SK-N-SH (cell line): ENCODE data around the gene WNT2. TPM values are rescaled to one million over a fixed set of nuclear protein-coding genes. Genes with fewer than 3 reads are reported as not detected.
"Not testable (repeated sequence)": the region's sequence is repeated elsewhere in the genome, so short reads cannot be mapped to it uniquely, and the experiment has no call there.

Experiments
- CTCF ChIA-PET: fragments of 300-600, 350-600 bp; formaldehyde crosslinking; extraction: SDS; loops from one replicate; lab custom pipeline; 2021; lab: Yijun Ruan, JAX
- POLR2A ChIA-PET: fragments of 350-600 bp; sonication (Branson Sonifier 250); formaldehyde crosslinking; extraction: SDS; loops from one replicate; lab custom pipeline; 2020; ENCODE audit warnings: antibody characterized with exemption, inconsistent platforms; lab: Yijun Ruan, JAX
- DNase-seq: peaks from one replicate; pipeline ENCODE4 v3.0.0; 2012
- H2AFZ ChIP-seq: fragments of 200-600 bp; sonication (generic); 2 replicates; pipeline ENCODE4 v1.8.1; 2016; ENCODE audit warnings: antibody characterized with exemption, mild to moderate bottlenecking, low read depth
- H3F3A ChIP-seq: fragments of 200-600 bp; sonication (generic); replicated peaks from 2 replicates; pipeline ENCODE3; 2016; ENCODE audit warnings: antibody characterized with exemption, mild to moderate bottlenecking; ENCODE audit not compliant: insufficient read depth
- H3K27ac ChIP-seq, 2 experiments: fragments of 200-500 bp in 1 of 2; fragments of 200-600 bp in 1 of 2; sonication (Bioruptor generic) in 1 of 2; sonication (generic), shearing (Covaris generic) in 1 of 2; 2 replicates each; pipeline versions ENCODE4 v1.5.1 to v1.6.1; 2014 to 2016; ENCODE audit warnings: low read depth in 2 of 2, inconsistent platforms in 1 of 2, low read length in 1 of 2, mild to moderate bottlenecking in 1 of 2, mixed read lengths in 1 of 2
- H3K27me3 ChIP-seq: fragments of 200-600 bp; sonication (generic), shearing (Covaris generic); 2 replicates; pipeline ENCODE4 v1.6.1; 2016; ENCODE audit warnings: mixed run types; ENCODE audit not compliant: insufficient read depth
- H3K36me3 ChIP-seq, 2 experiments: fragments of 200-500 bp in 1 of 2; fragments of 200-600 bp in 1 of 2; sonication (Bioruptor generic) in 1 of 2; sonication (generic) in 1 of 2; replicated peaks in 1 of 2; 2 replicates each; pipeline versions ENCODE3 to v1.5.1; 2014 to 2016; ENCODE audit warnings: low read length in 1 of 2, mild to moderate bottlenecking in 1 of 2; ENCODE audit not compliant: insufficient read depth in 2 of 2, control insufficient read depth in 1 of 2
- H3K4me1 ChIP-seq, 2 experiments: fragments of 200-500 bp in 1 of 2; fragments of 200-600 bp in 1 of 2; sonication (Bioruptor generic) in 1 of 2; sonication (generic), shearing (Covaris generic) in 1 of 2; 2 replicates each; pipeline versions ENCODE4 v1.5.1 to v1.6.1; 2014 to 2016; ENCODE audit warnings: low read depth in 1 of 2, low read length in 1 of 2, mixed run types in 1 of 2; ENCODE audit not compliant: insufficient read depth in 2 of 2, control insufficient read depth in 1 of 2
- H3K4me2 ChIP-seq: fragments of 200-600 bp; sonication (generic), shearing (Covaris generic); 2 replicates; pipeline ENCODE4 v1.6.1; 2017; ENCODE audit warnings: mixed run types
- H3K4me3 ChIP-seq, 2 experiments: fragments of 200-500 bp in 1 of 2; fragments of 200-600 bp in 1 of 2; sonication (Bioruptor generic) in 1 of 2; sonication (generic), shearing (Covaris generic) in 1 of 2; 2 replicates each; pipeline versions ENCODE4 v1.5.1 to v1.8.1; 2014 to 2016; ENCODE audit warnings: low read depth in 2 of 2, inconsistent platforms in 1 of 2, low read length in 1 of 2, mild to moderate bottlenecking in 1 of 2, mixed read lengths in 1 of 2, moderate library complexity in 1 of 2
- H3K79me2 ChIP-seq: fragments of 200-600 bp; sonication (generic); 2 replicates; pipeline ENCODE4 v1.8.1; 2017; ENCODE audit warnings: mild to moderate bottlenecking; ENCODE audit not compliant: insufficient read depth
- H3K9ac ChIP-seq: fragments of 200-600 bp; sonication (generic); 2 replicates; pipeline ENCODE4 v1.6.1; 2017; ENCODE audit warnings: mixed run types
- H3K9me2 ChIP-seq: fragments of 200-600 bp; sonication (generic); 2 replicates; pipeline ENCODE4 v1.6.1; 2017; ENCODE audit warnings: mixed run types
- H3K9me3 ChIP-seq: fragments of 200-600 bp; sonication (generic); 2 replicates; pipeline ENCODE4 v1.6.1; 2017; ENCODE audit warnings: mixed run types, mild to moderate bottlenecking, moderate library complexity
- H4K20me1 ChIP-seq: fragments of 200-600 bp; sonication (generic); 2 replicates; pipeline ENCODE4 v1.6.1; 2017; ENCODE audit warnings: mild to moderate bottlenecking, mixed run types; ENCODE audit not compliant: insufficient read depth
- ELF1 ChIP-seq: IDR thresholded peaks from 2 replicates; pipeline ENCODE4 v1.4.0; 2012
- FOXM1 ChIP-seq: IDR thresholded peaks from 2 replicates; pipeline ENCODE4 v1.4.0; 2012; ENCODE audit warnings: low read depth, mild to moderate bottlenecking
- GABPA ChIP-seq: IDR thresholded peaks from 2 replicates; pipeline ENCODE4 v1.4.0; 2012; ENCODE audit warnings: low read depth, mild to moderate bottlenecking
- IRF3 ChIP-seq: fragments of 150-350 bp; IDR thresholded peaks from 2 replicates; pipeline ENCODE4 v1.6.1; 2016; ENCODE audit warnings: mild to moderate bottlenecking, low read depth, low read length
- RAD21 ChIP-seq: IDR thresholded peaks from 2 replicates; pipeline ENCODE4 v1.6.1; 2012; ENCODE audit warnings: mild to moderate bottlenecking, low read length
- RXRA ChIP-seq: IDR thresholded peaks from 2 replicates; pipeline ENCODE4 v1.4.0; 2012; ENCODE audit warnings: low read depth, mild to moderate bottlenecking, borderline replicate concordance
- SIN3A ChIP-seq: IDR thresholded peaks from 2 replicates; pipeline ENCODE4 v1.6.1; 2012; ENCODE audit warnings: low read depth, mild to moderate bottlenecking, low read length, moderate library complexity, borderline replicate concordance
- SMC3 ChIP-seq: IDR thresholded peaks from 2 replicates; pipeline ENCODE4 v1.6.1; 2012; ENCODE audit warnings: low read depth, low read length, improper control_type of control experiment
- TAF1 ChIP-seq: IDR thresholded peaks from 2 replicates; pipeline ENCODE4 v1.6.1; 2012; ENCODE audit warnings: low read depth, mild to moderate bottlenecking, low read length, moderate library complexity, borderline replicate concordance
- TCF12 ChIP-seq: IDR thresholded peaks from 2 replicates; pipeline ENCODE4 v1.4.0; 2012
- YY1 ChIP-seq: IDR thresholded peaks from 2 replicates; pipeline ENCODE4 v1.4.0; 2012; ENCODE audit warnings: low read depth, mild to moderate bottlenecking
- WGBS: methylation state at CpG from one replicate; pipeline ENCODE4 v1.1.6; 2017; ENCODE audit warnings: low lambda C conversion rate; 5-methylcytosine and 5-hydroxymethylcytosine counted together
- polyA plus RNA-seq, 3 experiments: library from polyadenylated mRNA; depleted of rRNA; stranded (reverse); fragments of >200 nt; gene quantifications; 2 replicates each; pipeline ENCODE4 v1.2.3, GENCODE V29; 2012
- TF ChIP-seq, protein P1 (sequence below): IDR thresholded peaks from 2 replicates; pipeline ENCODE4 v1.4.0; 2012; ENCODE audit warnings: low read depth, borderline replicate concordance

The WNT2 gene
- polyA plus RNA-seq, 1 of the 3 experiments (the other 2 are of a cell fraction) = not detected

DNA sequence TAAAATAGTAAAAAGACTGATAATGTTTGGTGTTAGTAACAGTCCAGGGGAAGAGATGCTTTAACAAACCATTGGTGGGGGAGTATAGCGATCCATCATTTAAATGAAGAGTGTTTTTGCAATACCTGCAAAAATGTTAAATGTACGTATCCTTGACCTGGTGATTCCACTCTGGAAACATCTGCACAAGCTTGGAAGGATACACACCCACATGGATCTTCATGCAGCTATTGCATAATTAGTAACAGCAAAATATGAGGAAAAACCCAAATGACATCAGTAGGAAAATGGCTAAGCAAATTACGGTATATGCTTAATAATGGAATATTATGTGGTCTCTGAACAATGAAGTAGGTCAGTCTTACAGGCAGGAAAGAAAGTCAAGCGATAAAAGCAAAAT lies 20.5 kb downstream of the WNT2 start:
- Histone ChIP-seq H3K9ac (no peak overlapping the region), H3F3A (no peaks in the 10 kb centered on the region), H4K20me1 (no peaks in the 10 kb centered on the region), H2AFZ (no peak overlapping the region), H3K4me1 (no peaks in the 10 kb centered on the region), H3K9me2 (no peaks in the 10 kb centered on the region), H3K27ac (no peak overlapping the region), H3K27me3 (peaks cover 32% of the 10 kb centered on the region), H3K36me3 (no peaks in the 10 kb centered on the region), H3K79me2 (no peaks in the 10 kb centered on the region), H3K4me2 (no peak overlapping the region), H3K4me3 (no peak overlapping the region), H3K9me3 (no peaks in the 10 kb centered on the region)
- ChIA-PET CTCF (no interaction called here), POLR2A (no interaction called here)
- no peak for DNase-seq
- 41% methylated on average over 4 of the region's 4 CpGs for WGBS
- TF ChIP-seq SIN3A (no peak), TAF1 (no peak), ELF1 (no peak), GABPA (no peak), TCF12 (no peak), IRF3 (no peak), RAD21 (no peak), SMC3 (no peak), YY1 (no peak), FOXM1 (no peak), RXRA (no peak)
- TF ChIP-seq, protein P1, sequence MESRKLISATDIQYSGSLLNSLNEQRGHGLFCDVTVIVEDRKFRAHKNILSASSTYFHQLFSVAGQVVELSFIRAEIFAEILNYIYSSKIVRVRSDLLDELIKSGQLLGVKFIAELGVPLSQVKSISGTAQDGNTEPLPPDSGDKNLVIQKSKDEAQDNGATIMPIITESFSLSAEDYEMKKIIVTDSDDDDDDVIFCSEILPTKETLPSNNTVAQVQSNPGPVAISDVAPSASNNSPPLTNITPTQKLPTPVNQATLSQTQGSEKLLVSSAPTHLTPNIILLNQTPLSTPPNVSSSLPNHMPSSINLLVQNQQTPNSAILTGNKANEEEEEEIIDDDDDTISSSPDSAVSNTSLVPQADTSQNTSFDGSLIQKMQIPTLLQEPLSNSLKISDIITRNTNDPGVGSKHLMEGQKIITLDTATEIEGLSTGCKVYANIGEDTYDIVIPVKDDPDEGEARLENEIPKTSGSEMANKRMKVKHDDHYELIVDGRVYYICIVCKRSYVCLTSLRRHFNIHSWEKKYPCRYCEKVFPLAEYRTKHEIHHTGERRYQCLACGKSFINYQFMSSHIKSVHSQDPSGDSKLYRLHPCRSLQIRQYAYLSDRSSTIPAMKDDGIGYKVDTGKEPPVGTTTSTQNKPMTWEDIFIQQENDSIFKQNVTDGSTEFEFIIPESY = no peak

DNA sequence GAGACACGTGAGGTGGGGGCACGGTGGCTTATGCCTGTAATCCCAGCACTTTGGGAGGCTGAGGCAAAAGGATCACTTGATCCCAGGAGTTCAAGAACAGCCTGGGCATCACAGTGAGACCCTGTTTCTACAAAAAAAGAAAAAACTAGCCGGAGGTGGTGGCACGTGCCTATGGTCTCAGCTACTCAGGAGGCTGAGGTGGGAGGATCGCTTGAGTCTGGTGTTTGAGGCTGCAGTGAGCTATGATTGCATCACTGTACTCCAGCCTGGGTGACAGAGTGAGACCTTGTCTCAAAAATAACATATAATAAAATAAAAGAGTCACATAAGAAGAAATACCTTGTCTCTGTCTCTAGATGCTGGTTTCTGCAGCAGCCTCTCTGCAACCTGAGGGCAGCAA lies 22.4 kb downstream of the WNT2 start:
- H3K79me2 ChIP-seq, H3F3A ChIP-seq, H4K20me1 ChIP-seq, DNase-seq, H3K9me2 ChIP-seq, H2AFZ ChIP-seq, H3K36me3 ChIP-seq, H3K4me2 ChIP-seq, H3K9me3 ChIP-seq, H3K27ac ChIP-seq, H3K4me3 ChIP-seq, CTCF ChIA-PET, POLR2A ChIA-PET, H3K4me1 ChIP-seq, H3K9ac ChIP-seq: not testable (repeated sequence)
- H3K27me3 ChIP-seq = peaks cover 44% of the 10 kb centered on the region
- 24% methylated on average over 5 of the region's 5 CpGs for whole genome bisulfite sequencing
